H1 (cell line): ENCODE data around the gene PTTG1IP. TPM values are rescaled to one million over a fixed set of nuclear protein-coding genes. Genes with fewer than 3 reads are reported as not detected.

Experiments
- CTCF ChIA-PET: fragments of 300-600 bp; sonication (Branson Sonifier 250); formaldehyde crosslinking; loops from one replicate; lab custom pipeline; 2021; ENCODE audit not compliant: partially characterized antibody; lab: Charles Lee
- POLR2A ChIA-PET: fragments of 300-600 bp; sonication (Branson Sonifier 250); formaldehyde crosslinking; loops from one replicate; lab custom pipeline; 2021; ENCODE audit warnings: inconsistent platforms; ENCODE audit not compliant: partially characterized antibody; lab: Charles Lee
- DNase-seq, 2 experiments: peaks; one replicate each; pipeline versions ENCODE4 v3.0.0 to v3.0.0-alpha.2; 2010 to 2022; ENCODE audit warnings: low spot score in 2 of 2, low read depth in 1 of 2, mixed read lengths in 1 of 2
- FAIRE-seq: peaks from 2 replicates; lab custom pipeline; 2011; peaks lifted over from hg19 to GRCh38; lab: Jason Lieb, UNC
- H2AFZ ChIP-seq: 2 replicates; pipeline ENCODE4 v1.8.1; 2012; ENCODE audit warnings: low read length, inconsistent platforms
- H2AK5ac ChIP-seq: 2 replicates; pipeline ENCODE4 v1.6.1; 2013; ENCODE audit warnings: low read depth, low read length
- H2BK120ac ChIP-seq: replicated peaks from 2 replicates; pipeline ENCODE3; 2013; ENCODE audit warnings: low read depth, low read length, inconsistent platforms
- H2BK12ac ChIP-seq: 2 replicates; pipeline ENCODE4 v1.6.1; 2013; ENCODE audit warnings: low read depth, low read length
- H2BK15ac ChIP-seq: 2 replicates; pipeline ENCODE4 v1.6.1; 2013; ENCODE audit warnings: low read length
- H2BK20ac ChIP-seq: 2 replicates; pipeline ENCODE4 v1.6.1; 2013; ENCODE audit warnings: low read length
- H2BK5ac ChIP-seq: 2 replicates; pipeline ENCODE4 v1.6.1; 2013; ENCODE audit warnings: low read depth, low read length
- H3K14ac ChIP-seq: 2 replicates; pipeline ENCODE4 v1.6.1; 2013; ENCODE audit warnings: inconsistent platforms; ENCODE audit not compliant: insufficient read length
- H3K18ac ChIP-seq: 2 replicates; pipeline ENCODE4 v1.6.1; 2013; ENCODE audit warnings: low read length; ENCODE audit errors: extremely low read depth
- H3K23ac ChIP-seq: 2 replicates; pipeline ENCODE4 v1.6.1; 2013; ENCODE audit warnings: inconsistent platforms; ENCODE audit not compliant: insufficient read length
- H3K23me2 ChIP-seq: 2 replicates; pipeline ENCODE4 v1.6.1; 2013; ENCODE audit warnings: low read depth, low read length
- H3K27ac ChIP-seq: 2 replicates; pipeline ENCODE4 v1.6.1; 2011; ENCODE audit warnings: low read depth, low read length, inconsistent platforms
- H3K27me3 ChIP-seq, 4 experiments: replicated peaks in 1 of 4; 1 replicate in 1 of 4; 2 replicates in 3 of 4; pipeline versions ENCODE4 v1.6.1 to v1.8.1; 2011 to 2013; ENCODE audit warnings: low read length in 3 of 4, mild to moderate bottlenecking in 3 of 4, inconsistent platforms in 2 of 4, mixed read lengths in 2 of 4, moderate library complexity in 1 of 4; ENCODE audit not compliant: control insufficient read depth in 3 of 4, insufficient read depth in 3 of 4; ENCODE audit errors: extremely low read depth in 1 of 4
- H3K36me3 ChIP-seq, 4 experiments: 2 replicates each; pipeline versions ENCODE4 v1.6.1 to v1.8.1; 2011 to 2013; ENCODE audit warnings: mild to moderate bottlenecking in 4 of 4, low read length in 3 of 4, moderate library complexity in 2 of 4, control low read depth in 1 of 4, inconsistent platforms in 1 of 4; ENCODE audit not compliant: insufficient read depth in 4 of 4, control insufficient read depth in 2 of 4
- H3K4ac ChIP-seq: replicated peaks from 2 replicates; pipeline ENCODE3; 2013; ENCODE audit warnings: low read length, low read depth, mixed read lengths, inconsistent platforms; ENCODE audit not compliant: insufficient read length
- H3K4me1 ChIP-seq, 4 experiments: replicated peaks in 1 of 4; 1 replicate in 1 of 4; 2 replicates in 3 of 4; pipeline versions ENCODE4 v1.6.1 to v1.8.1; 2011 to 2013; ENCODE audit warnings: low read length in 3 of 4, inconsistent platforms in 2 of 4, mixed read lengths in 1 of 4; ENCODE audit not compliant: insufficient read depth in 4 of 4, control insufficient read depth in 3 of 4
- H3K4me2 ChIP-seq, 2 experiments: 2 replicates each; pipeline versions ENCODE4 v1.6.1 to v1.8.1; 2011 to 2013; ENCODE audit warnings: low read depth in 2 of 2, low read length in 2 of 2, control low read depth in 1 of 2, inconsistent platforms in 1 of 2, mild to moderate bottlenecking in 1 of 2; ENCODE audit not compliant: insufficient read depth in 1 of 2
- H3K4me3 ChIP-seq, 4 experiments: fragments of 200-600, 300-600 bp in 1 of 4; sonication (generic), shearing (Covaris generic), sonication (Bioruptor Twin) in 1 of 4; 2 replicates each; pipeline versions ENCODE4 v1.5.1 to v1.8.1; 2011 to 2016; ENCODE audit warnings: low read length in 4 of 4, low read depth in 3 of 4, control low read depth in 2 of 4, inconsistent platforms in 2 of 4, mild to moderate bottlenecking in 2 of 4, mixed read lengths in 1 of 4, moderate library complexity in 1 of 4; ENCODE audit not compliant: insufficient read depth in 2 of 4; ENCODE audit errors: extremely low read depth in 1 of 4
- H3K56ac ChIP-seq: replicated peaks from 2 replicates; pipeline ENCODE3; 2013; ENCODE audit warnings: low read depth, mild to moderate bottlenecking, mixed read lengths, low read length, inconsistent platforms; ENCODE audit not compliant: insufficient read length
- H3K79me1 ChIP-seq: 2 replicates; pipeline ENCODE4 v1.6.1; 2013; ENCODE audit warnings: low read depth, low read length, control low read depth
- H3K79me2 ChIP-seq, 2 experiments: 2 replicates each; pipeline versions ENCODE4 v1.6.1 to v1.8.1; 2012 to 2013; ENCODE audit warnings: low read length in 2 of 2, mild to moderate bottlenecking in 2 of 2, inconsistent platforms in 1 of 2; ENCODE audit not compliant: insufficient read depth in 2 of 2, control insufficient read depth in 1 of 2
- H3K9ac ChIP-seq, 4 experiments: replicated peaks in 1 of 4; 1 replicate in 1 of 4; 2 replicates in 3 of 4; pipeline versions ENCODE4 v1.6.1 to v1.8.1; 2011 to 2013; ENCODE audit warnings: low read depth in 3 of 4, low read length in 3 of 4, control low read depth in 2 of 4, mild to moderate bottlenecking in 2 of 4, moderate library complexity in 2 of 4, inconsistent platforms in 1 of 4; ENCODE audit errors: extremely low read depth in 1 of 4
- H3K9me3 ChIP-seq, 2 experiments: 2 replicates each; pipeline versions ENCODE4 v1.6.1 to v1.8.1; 2012 to 2013; ENCODE audit warnings: mild to moderate bottlenecking in 2 of 2, moderate library complexity in 2 of 2, control low read depth in 1 of 2, inconsistent platforms in 1 of 2, low read depth in 1 of 2, low read length in 1 of 2, mixed read lengths in 1 of 2; ENCODE audit not compliant: insufficient read depth in 2 of 2
- H4K20me1 ChIP-seq, 2 experiments: replicated peaks in 1 of 2; 2 replicates each; pipeline versions ENCODE3 to v1.8.1; 2011 to 2013; ENCODE audit warnings: inconsistent platforms in 2 of 2, low read length in 2 of 2, mild to moderate bottlenecking in 1 of 2; ENCODE audit not compliant: insufficient read depth in 2 of 2, control insufficient read depth in 1 of 2
- H4K5ac ChIP-seq: 2 replicates; pipeline ENCODE4 v1.6.1; 2013; ENCODE audit warnings: low read length, low read depth, mixed read lengths, inconsistent platforms; ENCODE audit not compliant: insufficient read length
- H4K8ac ChIP-seq: 2 replicates; pipeline ENCODE4 v1.8.0; 2013; ENCODE audit warnings: mild to moderate bottlenecking, moderate library complexity, low read length, inconsistent platforms; ENCODE audit not compliant: insufficient read depth; ENCODE audit errors: extremely low read depth
- H4K91ac ChIP-seq: replicated peaks from 2 replicates; pipeline ENCODE3; 2013; ENCODE audit warnings: low read length, mixed read lengths, inconsistent platforms; ENCODE audit not compliant: insufficient read length
- BRCA1 ChIP-seq: IDR thresholded peaks from 2 replicates; pipeline ENCODE4 v1.6.1; 2012; ENCODE audit warnings: low read depth, low read length, improper control_type of control experiment
- CBX5 ChIP-seq: fragments of 300-800, 300-1000 bp; sonication (generic); IDR thresholded peaks from 2 replicates; pipeline ENCODE4 v1.7.1; 2016; ENCODE audit warnings: antibody characterized with exemption, low read length, low read depth
- SUZ12 ChIP-seq: fragments of 200-600 bp; sonication (generic); IDR thresholded peaks from 2 replicates; pipeline ENCODE4 v1.6.1; 2012; ENCODE audit warnings: mild to moderate bottlenecking, inconsistent platforms, low read length, moderate library complexity, mixed read lengths
- WGBS, 2 experiments: shearing (Covaris generic) in 1 of 2; methylation state at CpG; one replicate each; pipeline versions ENCODE4 v1.1.6 to v1.1.7; 2013 to 2015; ENCODE audit warnings: low lambda C conversion rate in 2 of 2, mixed read lengths in 2 of 2, inconsistent platforms in 1 of 2, low coverage in 1 of 2, missing lambda C conversion rate in 1 of 2; ENCODE audit not compliant: insufficient replicate concordance in 2 of 2, insufficient coverage in 1 of 2, insufficient read length in 1 of 2; ENCODE audit errors: extremely low coverage in 1 of 2, missing lambda C conversion rate in 1 of 2; 5-methylcytosine and 5-hydroxymethylcytosine counted together
- polyA plus RNA-seq, 7 experiments: library from polyadenylated mRNA; depleted of rRNA in 3 of 7; stranded (reverse) in 5 of 7; unstranded in 2 of 7; fragments of >200 nt in 5 of 7; fragments of 200-250 nt in 2 of 7; gene quantifications; 1 replicate in 5 of 7; 2 replicates in 1 of 7; 4 replicates in 1 of 7; pipeline versions ENCODE4 v1.2.1 to v1.2.3, GENCODE V29; 2011 to 2013; ENCODE audit warnings: missing spikeins in 2 of 7, mixed read lengths in 2 of 7
- total RNA-seq: library from RNA; stranded (reverse); fragmentation: NEBNext Ultra II Directional; extraction: Animal tissue kit (Norgen Biotek cat#: 25700); gene quantifications from 2 replicates; pipeline ENCODE4 v1.2.1, GENCODE V29; 2021
- TF ChIP-seq, protein P1 (sequence below): IDR thresholded peaks from 2 replicates; pipeline ENCODE4 v1.6.1; 2012; ENCODE audit warnings: low read length, inconsistent platforms

PTTG1IP gene
- total and polyA plus RNA-seq, 2 of the 8 experiments (the other 6 are each of a cell fraction or from before 2014, with no cell fraction given) = 90.8 to 130 TPM

DNA sequence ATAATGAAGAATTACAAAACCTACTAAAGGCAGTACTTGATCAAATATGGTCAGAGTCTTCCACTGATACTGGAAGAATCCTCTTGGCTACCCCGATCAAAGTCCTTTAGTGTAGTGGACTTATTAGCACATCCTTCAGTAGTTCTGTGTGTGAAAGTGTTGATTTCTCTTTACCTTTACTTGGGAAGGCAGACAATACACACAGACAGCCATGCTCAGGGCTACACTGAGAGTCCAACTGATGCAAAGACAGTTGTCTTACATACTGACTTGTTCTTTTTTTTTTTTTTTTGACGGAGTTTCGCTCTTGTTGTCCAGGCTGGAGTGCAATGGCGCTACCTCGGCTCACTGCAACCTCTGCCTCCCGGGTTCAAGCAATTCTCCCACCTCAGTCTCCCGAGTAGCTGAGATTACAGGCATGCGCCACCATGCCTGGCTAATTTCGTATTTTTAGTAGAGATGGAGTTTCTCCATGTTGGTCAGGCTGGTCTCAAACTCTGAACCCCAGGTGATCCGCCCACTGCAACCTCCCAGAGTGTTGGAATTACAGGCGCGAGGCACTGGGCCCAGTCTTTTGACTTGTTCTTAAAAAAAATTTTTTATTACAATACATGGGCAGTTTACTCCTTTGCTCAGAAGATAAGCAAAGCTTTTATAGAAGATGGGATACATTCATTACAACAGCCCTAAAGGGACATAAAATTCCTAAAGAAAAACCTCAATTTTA is 3.5 kb upstream of the PTTG1IP start:
- Histone ChIP-seq H3K56ac (no peak overlapping the region), H2AK5ac (no peak overlapping the region), H3K4ac (no peak overlapping the region), H3K23ac (no peak overlapping the region), H3K4me3 (no peak overlapping the region), H4K20me1 (peaks cover 7 to 8% of the 10 kb centered on the region in 2 experiments), H3K4me1 (peaks cover 1 to 6% (median 4%) of the 10 kb centered on the region in 4 experiments), H2AFZ (no peak overlapping the region), H3K9ac (no peak overlapping the region), H2BK5ac (no peak overlapping the region), H3K18ac (no peak overlapping the region), H2BK15ac (no peak overlapping the region), H3K23me2 (peaks cover 16% of the 10 kb centered on the region), H3K36me3 (no peaks in the 10 kb centered on the region; a peak in 1 of 8 replicates), H3K27ac (no peak overlapping the region), H4K5ac (no peak overlapping the region), H4K8ac (no peak overlapping the region), H2BK20ac (no peak overlapping the region), H2BK120ac (no peak overlapping the region), H2BK12ac (no peak overlapping the region), H4K91ac (no peak overlapping the region), H3K14ac (no peak overlapping the region), H3K79me2 (peaks cover 8 to 11% of the 10 kb centered on the region in 2 experiments), H3K27me3 (peaks cover 0 to 22% (median 15%) of the 10 kb centered on the region in 4 experiments; a peak in 5 of 7 replicates), H3K79me1 (peaks cover 6% of the 10 kb centered on the region), H3K4me2 (no peak overlapping the region), H3K9me3 (no peaks in the 10 kb centered on the region)
- no peak for DNase-seq
- TF ChIP-seq SUZ12 (no peak), BRCA1 (no peak), CBX5 (no peak)
- TF ChIP-seq, protein P1, sequence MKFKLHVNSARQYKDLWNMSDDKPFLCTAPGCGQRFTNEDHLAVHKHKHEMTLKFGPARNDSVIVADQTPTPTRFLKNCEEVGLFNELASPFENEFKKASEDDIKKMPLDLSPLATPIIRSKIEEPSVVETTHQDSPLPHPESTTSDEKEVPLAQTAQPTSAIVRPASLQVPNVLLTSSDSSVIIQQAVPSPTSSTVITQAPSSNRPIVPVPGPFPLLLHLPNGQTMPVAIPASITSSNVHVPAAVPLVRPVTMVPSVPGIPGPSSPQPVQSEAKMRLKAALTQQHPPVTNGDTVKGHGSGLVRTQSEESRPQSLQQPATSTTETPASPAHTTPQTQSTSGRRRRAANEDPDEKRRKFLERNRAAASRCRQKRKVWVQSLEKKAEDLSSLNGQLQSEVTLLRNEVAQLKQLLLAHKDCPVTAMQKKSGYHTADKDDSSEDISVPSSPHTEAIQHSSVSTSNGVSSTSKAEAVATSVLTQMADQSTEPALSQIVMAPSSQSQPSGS = no peak
- ChIA-PET CTCF (interaction anchor here (0.6 to 1.3 kb wide), 6 partner anchors 16 to 263 kb away, joined by 3 read pairs; no protein-coding TSS in a partner anchor), POLR2A (no interaction called here)
- 93% methylated on average over 12 of the region's 12 CpGs; no CpG with 5 or more reads in 1 of the 2 experiments for WGBS, 2 experiments
- no peak for FAIRE-seq
